Activated gamma-delta T cell (primary cell): ENCODE measurements around the gene SLCO3A1.

Experiments used
- DNase-seq: peaks from one replicate; lab custom pipeline; 2025; lab: John Stamatoyannopoulos, UW

SLCO3A1 gene

DNA sequence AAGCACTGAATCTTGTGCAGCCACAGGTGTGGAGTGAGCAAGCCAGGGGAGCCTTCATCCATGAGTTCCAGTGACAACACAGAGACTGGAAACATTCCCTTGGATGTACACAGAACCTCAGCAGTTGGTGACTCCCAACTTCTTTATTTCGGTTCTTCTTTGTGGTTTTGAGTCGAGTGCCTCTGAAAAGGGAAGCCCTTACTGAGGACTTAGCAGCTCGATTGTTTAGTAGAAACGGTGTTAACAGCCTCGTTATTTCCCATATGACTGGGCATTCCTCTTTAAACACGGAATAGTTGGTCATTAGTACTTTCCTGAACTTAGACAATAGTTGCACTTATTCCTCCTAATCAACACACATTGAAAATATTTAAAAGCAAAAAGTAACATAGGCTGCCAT lies 7.7 kb downstream of the SLCO3A1 start:
- DNase-seq: no peak

GRCh38 chr15:91862891-91863504 lies 9.5 kb downstream of the SLCO3A1 start:
- no peak for DNase-seq

DNA sequence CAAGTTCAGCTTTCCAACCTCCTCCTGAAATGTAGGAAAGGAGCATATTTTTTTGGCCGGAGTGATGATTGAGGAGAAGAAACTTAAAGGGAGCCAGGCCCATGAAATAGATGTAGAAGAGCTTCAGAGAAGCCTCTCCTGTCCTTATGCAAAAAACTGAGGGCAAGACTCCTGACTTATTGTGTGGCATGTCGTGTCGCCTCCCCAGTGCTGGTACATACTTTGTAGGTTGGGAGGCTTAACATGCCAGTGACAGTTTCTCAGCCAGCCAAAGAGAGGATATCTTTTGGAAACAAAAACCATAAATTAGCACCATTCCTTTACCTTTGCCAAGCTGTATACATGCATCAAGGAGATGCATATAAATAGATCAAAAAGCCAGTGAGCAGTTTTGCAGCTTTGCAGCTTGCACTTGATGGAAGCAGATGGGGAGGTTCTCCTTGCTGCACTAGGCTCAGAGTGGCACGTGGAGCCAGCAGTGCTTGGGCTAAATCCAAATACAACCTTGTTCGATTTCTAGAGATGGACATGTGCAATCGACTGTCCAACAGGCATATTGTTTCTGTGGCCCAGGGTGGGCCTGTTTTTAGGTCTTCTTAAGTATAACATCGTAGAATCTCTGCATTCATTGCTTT lies 10.2 kb downstream of the SLCO3A1 start:
- DNase-seq: no peak

GRCh38 chr15:91864664-91865063 lies 11.2 kb downstream of the SLCO3A1 start:
- DNase-seq: no peak

DNA sequence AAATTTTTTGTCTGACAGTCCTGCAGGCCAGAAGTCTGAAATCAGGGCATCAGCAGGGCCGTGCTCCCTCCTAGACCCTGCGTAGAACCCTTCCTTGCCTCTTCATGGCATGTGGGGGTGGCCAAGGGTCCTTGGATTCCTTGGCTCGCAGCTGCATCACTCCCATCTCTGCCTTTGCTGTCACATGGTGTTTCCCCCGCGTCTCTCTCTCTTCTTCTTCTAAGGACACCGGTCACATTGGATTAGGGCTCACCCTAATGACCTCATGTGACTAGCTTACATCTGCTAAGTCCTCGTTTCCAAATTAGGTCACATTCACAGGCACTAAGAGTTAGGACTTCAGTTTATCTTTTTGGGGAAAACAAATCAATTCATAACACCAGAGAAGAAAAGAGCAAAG lies 12.0 kb downstream of the SLCO3A1 start:
- DNase-seq: no peak

DNA sequence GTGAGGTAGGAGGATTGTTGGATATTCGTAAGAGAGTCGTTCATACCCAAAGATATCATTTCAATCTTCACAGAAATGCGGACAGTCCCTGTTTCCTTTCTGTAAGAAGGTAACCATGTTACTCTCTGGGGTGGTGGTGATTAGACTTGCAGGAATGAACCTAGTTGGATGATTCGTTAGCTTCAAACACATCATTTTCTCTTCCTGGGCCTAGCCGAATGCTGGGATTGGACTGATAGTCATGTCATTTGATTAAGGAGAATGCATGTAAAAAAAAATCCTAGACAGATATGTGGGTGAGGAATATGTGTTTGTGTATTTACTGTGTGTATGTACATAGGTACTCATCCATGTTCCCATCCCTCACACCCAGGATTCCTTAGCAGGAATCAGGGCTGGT lies 12.4 kb downstream of the SLCO3A1 start:
- DNase-seq: no peak

DNA sequence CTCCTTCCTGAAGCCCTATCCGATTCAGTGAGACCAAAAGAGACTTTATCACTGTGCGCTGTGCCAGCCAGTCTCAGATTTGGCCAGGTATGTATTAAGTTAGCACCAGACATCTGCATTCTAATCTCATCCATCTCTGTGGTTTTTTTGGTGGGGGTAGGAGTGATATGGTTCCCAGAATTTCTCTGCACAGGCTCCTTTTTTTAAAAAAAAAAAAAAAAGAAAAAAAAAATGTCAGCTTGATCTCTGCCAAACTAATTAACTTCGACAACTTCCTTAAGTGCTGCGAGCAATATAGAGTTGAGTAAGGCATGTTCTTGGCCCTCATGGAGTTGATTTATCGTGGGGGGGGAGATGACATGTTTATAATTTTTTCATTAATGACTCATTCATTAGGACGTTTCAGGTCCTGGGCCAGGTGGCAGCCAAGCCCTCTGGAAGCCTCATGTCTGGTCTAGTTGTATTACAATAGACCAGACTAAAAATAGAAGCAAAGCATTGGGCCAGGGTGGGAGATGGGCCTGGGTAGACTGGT lies 12.9 kb downstream of the SLCO3A1 start:
- no peak for DNase-seq

DNA sequence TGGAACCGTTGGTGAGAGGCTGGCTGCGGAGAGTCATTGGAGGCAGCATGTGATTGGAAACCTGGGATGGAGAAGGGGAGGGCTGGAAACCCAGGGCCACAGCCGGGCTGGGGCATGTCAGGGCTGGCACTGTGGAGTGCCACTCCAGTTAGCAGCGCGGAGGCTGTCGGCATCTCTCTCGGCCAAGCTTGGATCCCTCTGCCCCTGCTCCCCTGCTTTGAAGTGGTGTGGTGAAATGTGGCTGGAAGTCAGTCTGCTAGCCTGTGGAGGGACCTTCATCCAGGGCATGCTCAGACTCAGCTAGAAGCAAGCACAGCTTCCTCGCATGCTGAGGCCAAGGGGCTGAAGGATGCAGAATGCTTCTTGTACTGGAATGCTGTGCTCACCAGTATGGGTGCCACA lies 13.5 kb downstream of the SLCO3A1 start:
- DNase-seq: no peak

DNA sequence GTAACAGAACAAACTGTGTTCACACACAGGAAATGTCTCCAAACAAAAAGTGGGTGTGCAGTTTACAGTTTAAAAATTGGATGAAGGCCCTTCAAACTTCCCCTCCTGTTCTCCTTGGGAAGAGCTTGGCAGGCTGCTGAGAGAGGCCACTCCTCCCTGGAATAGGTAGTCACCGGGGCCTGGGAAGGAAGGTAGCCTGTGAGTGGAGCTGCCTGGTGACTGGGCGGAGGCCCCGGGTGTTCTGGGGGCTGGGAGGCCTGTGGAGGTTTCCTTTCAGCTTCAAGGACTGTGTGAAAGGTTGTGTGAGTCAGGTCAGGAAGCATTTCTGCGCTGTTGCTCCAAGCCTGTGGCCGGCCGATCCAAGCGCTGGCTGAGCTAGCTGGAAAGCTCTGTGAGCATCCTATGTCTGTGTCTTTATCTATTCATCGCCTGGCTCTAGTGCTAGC lies 14.1 kb downstream of the SLCO3A1 start:
- no peak for DNase-seq

GRCh38 chr15:91870876-91871537 lies 17.5 kb downstream of the SLCO3A1 start:
- no peak for DNase-seq

- no peak for DNase-seq
These were observed 18.3 kb downstream of the SLCO3A1 start for GRCh38 chr15:91871837-91872236.

DNA sequence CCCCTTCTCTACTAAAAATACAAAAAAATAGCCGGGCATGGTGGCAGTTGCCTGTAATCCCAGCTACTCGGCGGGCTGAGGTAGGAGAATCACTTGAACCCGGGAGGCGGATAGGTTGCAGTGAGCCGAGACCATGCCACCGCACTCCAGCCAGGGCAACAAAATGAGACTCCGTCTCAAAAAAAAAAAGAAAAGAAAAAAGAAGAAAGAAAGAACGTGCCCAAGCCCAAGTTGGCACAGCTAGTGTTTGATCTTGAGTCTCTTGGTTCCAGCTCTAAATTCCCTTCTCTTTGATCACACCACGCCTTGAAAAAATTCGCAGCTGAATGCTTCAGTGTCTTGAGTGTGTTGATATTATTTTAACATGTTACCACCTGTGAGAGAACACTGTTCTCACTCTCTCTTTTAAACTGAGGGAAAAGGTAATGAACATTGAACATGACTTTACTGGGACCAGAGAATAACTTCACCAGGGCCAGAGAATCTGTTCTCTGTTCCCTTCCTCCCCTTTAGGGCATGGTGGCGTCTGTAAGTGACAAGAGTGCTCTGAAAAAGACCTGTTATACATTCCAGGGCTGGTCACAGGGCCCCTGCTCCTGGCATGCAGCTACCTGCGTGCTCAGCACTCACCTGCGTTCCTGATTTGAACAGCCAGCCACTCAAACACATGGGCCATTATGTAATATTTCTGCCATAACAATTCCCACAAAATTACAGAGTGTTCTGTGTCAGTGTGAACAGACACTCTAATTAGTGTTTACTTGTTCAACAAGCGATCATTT lies 19.0 kb downstream of the SLCO3A1 start:
- DNase-seq: no peak

DNA sequence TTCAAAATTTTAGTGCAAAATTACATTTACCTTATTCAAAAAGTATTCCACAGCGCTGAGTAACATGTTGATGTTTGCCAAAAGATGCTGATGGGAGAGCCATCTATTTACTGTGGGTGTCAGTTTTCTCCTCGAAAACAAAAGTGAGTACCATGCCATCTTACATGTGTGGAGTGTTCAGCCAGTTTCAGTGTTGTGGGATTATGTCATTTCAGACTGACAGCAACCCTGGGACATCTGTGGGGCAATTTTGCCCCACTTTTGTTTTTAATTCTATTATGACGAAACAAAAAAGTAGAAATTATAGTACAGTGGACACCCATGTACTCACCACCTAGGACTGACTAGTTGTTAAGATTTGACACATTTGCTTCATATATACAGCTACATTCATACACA lies 19.6 kb downstream of the SLCO3A1 start:
- no peak for DNase-seq

DNA sequence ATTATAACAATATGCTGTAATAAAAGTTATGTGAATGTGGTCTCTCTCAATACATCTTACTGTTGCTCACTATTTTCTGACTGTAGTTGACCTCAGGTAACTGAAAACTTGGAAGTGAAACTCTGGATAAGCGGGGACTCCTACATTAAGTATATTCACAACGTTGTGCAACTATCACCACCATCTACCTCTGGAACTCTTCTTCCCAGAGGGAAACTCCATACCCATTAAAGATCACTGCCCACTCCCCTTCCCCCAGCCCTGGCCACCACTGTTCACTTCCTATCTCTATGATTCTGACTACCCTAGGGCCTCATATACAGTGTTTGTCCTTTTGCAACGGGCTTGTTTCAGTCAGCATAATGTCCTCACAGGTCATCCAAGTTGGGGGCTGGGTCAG lies 20.7 kb downstream of the SLCO3A1 start:
- no peak for DNase-seq

DNA sequence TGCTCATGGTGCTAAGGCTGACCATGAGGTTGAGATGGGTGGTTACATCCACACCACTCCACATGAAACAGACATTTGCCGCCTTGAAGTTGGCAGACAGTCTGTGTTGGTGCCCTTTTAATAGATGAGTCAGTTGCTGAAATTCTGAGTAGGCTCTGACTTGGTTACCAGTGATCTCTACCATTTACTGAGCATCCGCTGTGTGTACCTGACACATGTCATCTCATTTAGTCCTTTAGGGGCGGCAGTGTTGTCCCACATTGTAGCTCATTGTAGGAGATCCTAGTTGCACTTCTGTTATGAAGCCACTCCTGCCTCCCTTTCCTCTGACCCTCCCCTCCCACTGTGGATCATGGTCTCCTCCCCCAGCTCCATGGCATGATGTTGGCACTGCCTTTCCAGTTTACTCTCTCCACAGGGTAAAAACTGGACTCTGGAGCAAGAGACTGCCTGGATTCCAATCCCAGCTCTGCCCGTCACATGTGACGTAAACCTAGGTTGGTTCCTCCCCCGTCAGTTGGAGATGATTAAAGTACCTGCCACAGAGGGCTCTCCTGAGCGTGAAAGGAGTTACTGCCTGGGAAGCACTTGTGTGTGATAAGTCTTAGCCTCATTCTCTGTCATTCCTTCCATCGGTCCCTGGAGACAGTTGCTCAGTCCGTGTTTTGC lies 21.6 kb downstream of the SLCO3A1 start:
- no peak for DNase-seq

DNA sequence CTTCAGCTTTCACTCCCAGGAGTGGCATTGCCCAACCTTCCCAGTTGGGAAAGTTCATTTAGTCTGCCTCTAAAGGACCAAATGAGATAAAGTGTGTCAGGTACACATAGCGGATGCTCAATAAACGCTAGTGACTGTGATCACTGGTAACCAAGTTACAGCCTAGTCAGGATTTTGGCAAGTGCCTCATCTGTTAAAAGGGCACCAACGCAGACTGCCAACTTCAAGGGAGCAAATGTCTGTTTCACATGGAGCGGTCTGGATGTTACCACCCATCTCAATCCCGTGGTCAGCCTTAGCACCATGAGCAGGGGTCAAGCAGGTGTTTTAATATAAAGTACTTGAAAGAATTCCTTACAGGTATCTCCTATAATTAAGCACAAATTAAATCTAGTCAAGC lies 22.7 kb downstream of the SLCO3A1 start:
- DNase-seq: no peak

DNA sequence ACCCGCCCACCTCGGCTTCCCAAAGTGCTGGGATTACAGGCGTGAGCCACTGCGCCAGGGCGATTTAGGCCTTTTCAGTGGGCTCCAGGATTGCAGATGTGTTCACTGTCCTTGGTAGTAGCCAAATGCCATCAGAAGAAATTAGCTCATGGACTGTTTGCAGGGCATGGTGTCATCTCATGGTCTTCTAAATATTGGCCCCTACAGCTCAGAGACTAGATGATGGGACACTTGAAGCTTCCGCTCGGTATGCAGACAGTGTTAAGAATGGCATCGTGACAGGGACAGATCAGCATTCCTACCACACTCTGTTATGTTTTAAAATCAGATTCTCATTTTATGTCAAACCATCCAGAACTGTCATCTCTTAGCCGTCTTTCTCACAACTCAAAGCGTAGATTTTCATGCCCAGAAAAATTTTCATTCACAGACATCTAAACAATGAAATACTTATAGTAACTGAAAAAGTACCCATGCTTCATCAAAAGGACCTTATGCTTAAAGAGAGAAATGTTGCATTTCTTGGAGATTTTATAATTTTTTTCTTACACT lies 24.9 kb downstream of the SLCO3A1 start:
- no peak for DNase-seq

GRCh38 chr15:91879158-91879557 lies 25.6 kb downstream of the SLCO3A1 start:
- no peak for DNase-seq

DNA sequence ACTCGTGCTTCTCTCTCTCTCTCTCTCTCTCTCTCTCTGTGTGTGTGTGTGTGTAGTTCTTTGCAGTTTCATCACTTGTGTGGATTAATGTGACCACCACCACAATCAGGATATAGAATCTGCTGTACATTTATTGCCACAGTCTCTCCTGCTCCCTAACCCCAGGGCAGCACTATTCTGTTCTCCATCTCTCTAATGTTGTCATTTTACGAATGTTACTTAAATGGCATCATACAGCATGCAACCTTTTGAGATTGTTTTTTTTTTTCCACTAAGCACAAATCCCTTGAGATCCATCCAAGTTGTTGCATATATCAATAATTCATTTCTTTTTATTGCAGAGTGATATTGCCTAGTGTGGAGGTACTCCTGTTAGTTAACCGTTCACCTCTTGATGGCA lies 26.9 kb downstream of the SLCO3A1 start:
- DNase-seq: no peak

- no peak for DNase-seq
These were observed 28.2 kb downstream of the SLCO3A1 start for GRCh38 chr15:91881569-91882297.
